Measurements from ENCODE around the gene FOXS1. TPM values are rescaled to one million over a fixed set of nuclear protein-coding genes. Genes with fewer than 3 reads are reported as not detected.

Gene FOXS1
- total RNA-seq, 1 donor from 2014 or later, result not detected

DNA sequence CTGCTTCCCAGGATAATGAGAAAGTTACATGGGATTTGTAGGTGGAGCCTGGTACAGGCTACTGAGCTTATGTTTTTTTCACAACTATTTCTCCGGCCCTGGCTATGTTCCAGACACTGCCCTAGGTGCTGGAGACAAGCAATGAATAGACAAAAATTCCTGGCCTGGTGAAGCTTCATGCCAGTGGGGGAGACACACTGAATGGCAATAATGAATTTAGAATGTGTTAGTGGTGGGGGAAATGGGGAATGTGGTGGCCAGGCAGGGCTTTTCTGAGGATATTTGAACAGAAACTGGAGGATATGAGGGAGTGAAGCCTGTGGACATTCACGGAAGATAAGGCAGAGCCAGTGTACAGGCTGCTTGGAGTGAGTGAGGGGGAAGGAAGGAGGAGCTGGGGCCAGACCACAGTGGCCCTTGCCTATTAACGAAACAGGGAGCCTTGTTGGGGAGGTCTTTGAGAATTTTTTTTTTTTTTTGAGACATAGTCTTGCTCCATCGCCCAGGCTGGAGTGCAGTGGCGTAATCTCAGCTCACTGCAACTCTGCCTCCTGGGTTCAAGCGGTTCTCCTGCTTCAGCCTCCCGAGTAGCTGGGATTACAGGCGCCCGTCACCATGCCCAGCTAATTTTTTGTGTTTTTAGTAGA, 6.6 kb downstream of the FOXS1 start:
- Mint-ChIP-seq H3K27me3 (peaks cover 2% of the 10 kb centered on the region), H3K4me3 (ENCODE audit: low read depth) (no peak overlapping the region), H3K36me3 (ENCODE audit: insufficient read depth) (no peaks in the 10 kb centered on the region), H3K4me1 (ENCODE audit: low read depth) (peaks cover 9% of the 10 kb centered on the region), H3K27ac (no peak overlapping the region), H3K9me3 (ENCODE audit: low read depth) (no peaks in the 10 kb centered on the region)
- DNase-seq (ENCODE audit: low spot score, unreplicated experiment), result no peak
- TF ChIP-seq, protein P1, sequence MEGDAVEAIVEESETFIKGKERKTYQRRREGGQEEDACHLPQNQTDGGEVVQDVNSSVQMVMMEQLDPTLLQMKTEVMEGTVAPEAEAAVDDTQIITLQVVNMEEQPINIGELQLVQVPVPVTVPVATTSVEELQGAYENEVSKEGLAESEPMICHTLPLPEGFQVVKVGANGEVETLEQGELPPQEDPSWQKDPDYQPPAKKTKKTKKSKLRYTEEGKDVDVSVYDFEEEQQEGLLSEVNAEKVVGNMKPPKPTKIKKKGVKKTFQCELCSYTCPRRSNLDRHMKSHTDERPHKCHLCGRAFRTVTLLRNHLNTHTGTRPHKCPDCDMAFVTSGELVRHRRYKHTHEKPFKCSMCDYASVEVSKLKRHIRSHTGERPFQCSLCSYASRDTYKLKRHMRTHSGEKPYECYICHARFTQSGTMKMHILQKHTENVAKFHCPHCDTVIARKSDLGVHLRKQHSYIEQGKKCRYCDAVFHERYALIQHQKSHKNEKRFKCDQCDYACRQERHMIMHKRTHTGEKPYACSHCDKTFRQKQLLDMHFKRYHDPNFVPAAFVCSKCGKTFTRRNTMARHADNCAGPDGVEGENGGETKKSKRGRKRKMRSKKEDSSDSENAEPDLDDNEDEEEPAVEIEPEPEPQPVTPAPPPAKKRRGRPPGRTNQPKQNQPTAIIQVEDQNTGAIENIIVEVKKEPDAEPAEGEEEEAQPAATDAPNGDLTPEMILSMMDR (IDR thresholded peaks at IDR 0.05; ENCODE audit: unreplicated experiment), result no peak

DNA sequence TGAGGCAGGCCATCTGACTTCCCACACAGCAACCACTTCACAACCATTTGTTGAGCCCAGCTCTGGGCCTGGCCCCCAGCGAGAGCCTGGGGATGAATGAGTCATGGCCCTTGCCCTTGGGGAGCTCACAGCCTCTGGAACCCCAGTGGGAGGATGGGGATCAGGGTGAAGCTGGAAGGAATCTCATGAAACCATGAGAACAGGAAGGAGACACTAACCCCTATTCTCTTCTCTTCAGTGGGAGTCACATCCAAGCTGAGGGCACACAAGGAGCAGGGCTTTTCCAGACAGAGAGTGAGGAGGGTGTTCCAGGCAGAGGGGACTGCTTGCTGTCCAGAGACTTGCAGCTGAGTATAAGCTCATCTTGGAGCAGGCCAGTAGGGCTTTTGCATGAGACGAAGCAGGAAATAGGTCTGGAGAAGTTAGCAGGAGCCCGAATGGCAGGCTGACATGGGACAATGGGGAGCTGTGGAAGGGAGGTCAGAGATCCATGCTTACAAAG, 7.5 kb downstream of the FOXS1 start:
- no peak overlapping the region for H3K4me3 Mint-ChIP-seq (ENCODE audit: low read depth)
- no peaks in the 10 kb centered on the region for H3K36me3 Mint-ChIP-seq (ENCODE audit: insufficient read depth)
- TF ChIP-seq, protein P1 (IDR thresholded peaks at IDR 0.05; ENCODE audit: unreplicated experiment), result no peak
- no peaks in the 10 kb centered on the region for H3K9me3 Mint-ChIP-seq (ENCODE audit: low read depth)
- H3K27ac Mint-ChIP-seq, result no peak overlapping the region
- peaks cover 9% of the 10 kb centered on the region for H3K4me1 Mint-ChIP-seq (ENCODE audit: low read depth)
- DNase-seq (ENCODE audit: low spot score, unreplicated experiment), result no peak
- peaks cover 2% of the 10 kb centered on the region for H3K27me3 Mint-ChIP-seq

- Mint-ChIP-seq H3K27ac (no peak overlapping the region), H3K27me3 (no peaks in the 10 kb centered on the region), H3K4me3 (ENCODE audit: low read depth) (no peak overlapping the region), H3K36me3 (ENCODE audit: insufficient read depth) (no peaks in the 10 kb centered on the region), H3K4me1 (ENCODE audit: low read depth) (peaks cover 6% of the 10 kb centered on the region), H3K9me3 (ENCODE audit: low read depth) (no peaks in the 10 kb centered on the region)
- TF ChIP-seq, protein P1 (IDR thresholded peaks at IDR 0.05; ENCODE audit: unreplicated experiment), result no peak
- DNase-seq (ENCODE audit: low spot score, unreplicated experiment), result no peak
These were observed 8.4 kb downstream of the FOXS1 start for GRCh38 chr20:31836853-31837608.

GRCh38 chr20:31835977-31836852, 9.2 kb downstream of the FOXS1 start:
- H3K27ac Mint-ChIP-seq, result no peak overlapping the region
- H3K4me3 Mint-ChIP-seq (ENCODE audit: low read depth), result no peak overlapping the region
- H3K4me1 Mint-ChIP-seq (ENCODE audit: low read depth), result peaks cover 6% of the 10 kb centered on the region
- H3K27me3 Mint-ChIP-seq, result no peaks in the 10 kb centered on the region
- H3K9me3 Mint-ChIP-seq (ENCODE audit: low read depth), result no peaks in the 10 kb centered on the region
- TF ChIP-seq, protein P1 (IDR thresholded peaks at IDR 0.05; ENCODE audit: unreplicated experiment), result no peak
- DNase-seq (ENCODE audit: low spot score, unreplicated experiment), result no peak
- H3K36me3 Mint-ChIP-seq (ENCODE audit: insufficient read depth), result no peaks in the 10 kb centered on the region

- Mint-ChIP-seq H3K9me3 (ENCODE audit: low read depth) (no peaks in the 10 kb centered on the region), H3K4me1 (ENCODE audit: low read depth) (peaks cover 6% of the 10 kb centered on the region), H3K4me3 (ENCODE audit: low read depth) (no peak overlapping the region), H3K27ac (no peak overlapping the region), H3K36me3 (ENCODE audit: insufficient read depth) (no peaks in the 10 kb centered on the region), H3K27me3 (no peaks in the 10 kb centered on the region)
- TF ChIP-seq, protein P1 (IDR thresholded peaks at IDR 0.05; ENCODE audit: unreplicated experiment), result no peak
- no peak for DNase-seq (ENCODE audit: low spot score, unreplicated experiment)
These were observed 9.8 kb downstream of the FOXS1 start for GRCh38 chr20:31835554-31835953.

All from progenitor cell of endocrine pancreas (in vitro differentiated cells).